Gastroesophageal sphincter (tissue), 4 donors: ENCODE results near the gene TAF11L14. TPM values are rescaled to one million over a fixed set of nuclear protein-coding genes. Genes with fewer than 3 reads are reported as not detected.
"Not testable (repeated sequence)": the region's sequence is repeated elsewhere in the genome, so short reads cannot be mapped to it uniquely, and the experiment has no call there.

Experiments used
- ATAC-seq: fragments of 150-250 bp; one replicate; pipeline ENCODE4 v1.9.1; 2016; ENCODE audit warnings: mild to moderate bottlenecking, moderate library complexity
- H3K27ac ChIP-seq, 4 donors: fragments of 200-600 bp; sonication (generic) in 3 of 4; 1 replicate in 3 of 4; 2 replicates in 1 of 4; pipeline ENCODE4 v1.5.1; 2016 to 2019
- H3K27me3 ChIP-seq: fragments of 200-600 bp; sonication (generic); one replicate; pipeline ENCODE4 v1.5.1; 2019
- H3K36me3 ChIP-seq, 2 donors: fragments of 200-600 bp; sonication (generic); one replicate each; pipeline ENCODE4 v1.5.1; 2019; ENCODE audit warnings: control low read depth in 1 of 2
- H3K4me1 ChIP-seq, 3 donors: fragments of 200-600 bp; sonication (generic); 1 replicate in 2 of 3; 2 replicates in 1 of 3; pipeline ENCODE4 v1.5.1; 2016 to 2019; ENCODE audit warnings: control low read depth in 2 of 3
- H3K4me3 ChIP-seq, 2 donors: fragments of 200-600 bp; sonication (generic); one replicate each; pipeline ENCODE4 v1.5.1; 2019; ENCODE audit warnings: mild to moderate bottlenecking in 1 of 2, moderate library complexity in 1 of 2
- H3K9me3 ChIP-seq, 3 donors: fragments of 200-600 bp; sonication (generic); one replicate each; pipeline ENCODE4 v1.5.1; 2017 to 2019; ENCODE audit warnings: control low read depth in 2 of 3
- EP300 ChIP-seq: sonication (generic); formaldehyde crosslinking; IDR thresholded peaks from one replicate; pipeline ENCODE4 v1.6.1; 2017; ENCODE audit warnings: antibody characterized with exemption, mild to moderate bottlenecking
- POLR2A ChIP-seq, 2 donors: fragments of 450-650 bp; IDR thresholded peaks; one replicate each; pipeline ENCODE4 v1.6.1; 2017; ENCODE audit warnings: antibody characterized with exemption in 2 of 2, mild to moderate bottlenecking in 2 of 2, moderate library complexity in 1 of 2
- POLR2AphosphoS5 ChIP-seq: sonication (generic); formaldehyde crosslinking; IDR thresholded peaks from one replicate; pipeline ENCODE4 v1.6.1; 2017; ENCODE audit warnings: antibody characterized with exemption
- WGBS, 2 donors: methylation state at CpG; one replicate each; pipeline ENCODE4 v1.1.5; 2018; ENCODE audit warnings: low coverage in 1 of 2; 5-methylcytosine and 5-hydroxymethylcytosine counted together
- total RNA-seq, 4 donors: library from RNA; depleted of rRNA; stranded (reverse); fragments of >200 nt; gene quantifications; one replicate each; pipeline ENCODE4 v1.1.0, GENCODE V29; 2016
- TF ChIP-seq, protein P1 (sequence below), 4 experiments: fragments of 200-600 bp in 2 of 4; fragments of 450-650 bp in 2 of 4; sonication (generic) in 1 of 4; IDR thresholded peaks; one replicate each; pipeline ENCODE4 v1.5.1; 2017 to 2019; ENCODE audit warnings: antibody characterized with exemption in 4 of 4, mild to moderate bottlenecking in 2 of 4, moderate library complexity in 2 of 4

Gene TAF11L14
- total RNA-seq = not detected

DNA sequence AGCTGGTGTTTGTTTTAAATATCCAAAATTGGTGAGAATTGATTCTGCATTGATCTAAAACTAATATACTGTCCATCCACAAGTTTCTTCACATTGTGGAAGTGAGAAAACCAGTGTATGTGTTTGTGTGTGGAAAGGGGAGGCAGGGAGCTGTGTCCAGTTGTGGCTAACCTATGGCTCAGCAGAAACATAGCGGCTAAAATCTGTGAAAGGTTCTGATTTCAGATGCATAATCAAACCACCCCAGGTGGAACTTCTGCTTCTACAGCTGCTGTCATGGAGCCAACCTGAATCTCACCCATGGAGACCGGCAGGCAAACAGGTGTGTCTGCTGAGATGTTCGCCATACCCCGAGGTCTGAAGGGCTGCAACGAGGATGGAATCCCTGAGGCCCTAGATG lies at the start of gene TAF11L14:
TSS of gene TAF11L14 (plus strand) at position 301 of the 400 bp plus-strand sequence.
- H3K9me3 ChIP-seq = no peaks in the 10 kb centered on the region
- 83 to 88% methylated on average over 1 to 3 of the region's 5 CpGs for WGBS, 2 donors
- no peak within 1 kb of the TSS for H3K4me3 ChIP-seq
- TF ChIP-seq, protein P1, sequence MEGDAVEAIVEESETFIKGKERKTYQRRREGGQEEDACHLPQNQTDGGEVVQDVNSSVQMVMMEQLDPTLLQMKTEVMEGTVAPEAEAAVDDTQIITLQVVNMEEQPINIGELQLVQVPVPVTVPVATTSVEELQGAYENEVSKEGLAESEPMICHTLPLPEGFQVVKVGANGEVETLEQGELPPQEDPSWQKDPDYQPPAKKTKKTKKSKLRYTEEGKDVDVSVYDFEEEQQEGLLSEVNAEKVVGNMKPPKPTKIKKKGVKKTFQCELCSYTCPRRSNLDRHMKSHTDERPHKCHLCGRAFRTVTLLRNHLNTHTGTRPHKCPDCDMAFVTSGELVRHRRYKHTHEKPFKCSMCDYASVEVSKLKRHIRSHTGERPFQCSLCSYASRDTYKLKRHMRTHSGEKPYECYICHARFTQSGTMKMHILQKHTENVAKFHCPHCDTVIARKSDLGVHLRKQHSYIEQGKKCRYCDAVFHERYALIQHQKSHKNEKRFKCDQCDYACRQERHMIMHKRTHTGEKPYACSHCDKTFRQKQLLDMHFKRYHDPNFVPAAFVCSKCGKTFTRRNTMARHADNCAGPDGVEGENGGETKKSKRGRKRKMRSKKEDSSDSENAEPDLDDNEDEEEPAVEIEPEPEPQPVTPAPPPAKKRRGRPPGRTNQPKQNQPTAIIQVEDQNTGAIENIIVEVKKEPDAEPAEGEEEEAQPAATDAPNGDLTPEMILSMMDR (IDR thresholded peaks at IDR 0.05) = no peak
- TF ChIP-seq POLR2AphosphoS5 = no peak
- no peak for TF ChIP-seq EP300
- H3K27ac ChIP-seq = no peak within 1 kb of the TSS
- H3K4me1 ChIP-seq = no peaks in the 10 kb centered on the region
- no peaks in the 10 kb centered on the region for H3K36me3 ChIP-seq
- no peaks in the 10 kb centered on the region for H3K27me3 ChIP-seq
- no peak for ATAC-seq

DNA sequence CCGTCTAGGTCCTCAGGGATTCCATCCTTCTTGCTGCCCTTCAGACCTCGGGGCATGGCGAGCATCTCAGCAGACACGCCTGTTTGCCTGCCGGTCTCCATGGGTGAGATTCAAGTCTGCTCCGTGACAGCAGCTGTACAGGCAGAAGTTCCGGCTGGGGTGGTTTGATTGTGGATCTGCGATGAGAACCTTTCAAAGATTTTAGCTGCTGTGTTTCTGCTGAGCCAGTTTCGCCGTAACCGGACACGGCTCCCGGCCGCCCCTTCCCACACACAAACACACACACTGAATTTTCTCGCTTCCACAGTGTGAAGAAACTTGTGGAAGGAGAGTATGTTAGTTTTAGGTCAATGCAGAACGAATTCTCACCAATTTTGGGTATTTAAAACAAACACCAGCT lies 48.6 kb upstream of the TAF11L14 start, which contains the start of gene TAF11L7:
TSS of gene TAF11L7 (minus strand) at position 101 of the 400 bp plus-strand sequence.
- not testable (repeated sequence) for H3K36me3 ChIP-seq, ATAC-seq, H3K4me1 ChIP-seq, H3K9me3 ChIP-seq, H3K27me3 ChIP-seq, H3K27ac ChIP-seq, H3K4me3 ChIP-seq
- no CpG with 5 or more reads among the region's 16 CpGs for WGBS, 2 donors

DNA sequence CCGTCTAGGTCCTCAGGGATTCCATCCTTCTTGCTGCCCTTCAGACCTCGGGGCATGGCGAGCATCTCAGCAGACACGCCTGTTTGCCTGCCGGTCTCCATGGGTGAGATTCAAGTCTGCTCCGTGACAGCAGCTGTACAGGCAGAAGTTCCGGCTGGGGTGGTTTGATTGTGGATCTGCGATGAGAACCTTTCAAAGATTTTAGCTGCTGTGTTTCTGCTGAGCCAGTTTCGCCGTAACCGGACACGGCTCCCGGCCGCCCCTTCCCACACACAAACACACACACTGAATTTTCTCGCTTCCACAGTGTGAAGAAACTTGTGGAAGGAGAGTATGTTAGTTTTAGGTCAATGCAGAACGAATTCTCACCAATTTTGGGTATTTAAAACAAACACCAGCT lies 43.4 kb upstream of the TAF11L14 start, which contains the start of gene TAF11L8:
TSS of gene TAF11L8 (minus strand) at position 101 of the 400 bp plus-strand sequence.
- H3K27me3 ChIP-seq, ATAC-seq, H3K4me1 ChIP-seq, H3K27ac ChIP-seq, H3K4me3 ChIP-seq, H3K9me3 ChIP-seq, H3K36me3 ChIP-seq: not testable (repeated sequence)
- WGBS, 2 donors = no CpG with 5 or more reads among the region's 16 CpGs

DNA sequence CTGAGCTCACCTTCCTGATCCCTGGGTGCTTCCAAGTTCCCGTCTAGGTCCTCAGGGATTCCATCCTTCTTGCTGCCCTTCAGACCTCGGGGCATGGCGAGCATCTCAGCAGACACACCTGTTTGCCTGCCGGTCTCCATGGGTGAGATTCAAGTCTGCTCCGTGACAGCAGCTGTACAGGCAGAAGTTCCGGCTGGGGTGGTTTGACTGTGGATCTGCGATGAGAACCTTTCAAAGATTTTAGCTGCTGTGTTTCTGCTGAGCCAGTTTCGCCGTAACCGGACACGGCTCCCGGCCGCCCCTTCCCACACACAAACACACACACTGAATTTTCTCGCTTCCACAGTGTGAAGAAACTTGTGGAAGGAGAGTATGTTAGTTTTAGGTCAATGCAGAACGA lies 40.0 kb upstream of the TAF11L14 start, which contains the start of gene TAF11L9:
TSS of gene TAF11L9 (minus strand) at position 140 of the 400 bp plus-strand sequence.
- not testable (repeated sequence) for H3K4me3 ChIP-seq, H3K27me3 ChIP-seq, H3K36me3 ChIP-seq, ATAC-seq, H3K27ac ChIP-seq, H3K4me1 ChIP-seq, H3K9me3 ChIP-seq
- WGBS, 2 donors = 98 to 100% methylated on average over 2 to 9 of the region's 15 CpGs

DNA sequence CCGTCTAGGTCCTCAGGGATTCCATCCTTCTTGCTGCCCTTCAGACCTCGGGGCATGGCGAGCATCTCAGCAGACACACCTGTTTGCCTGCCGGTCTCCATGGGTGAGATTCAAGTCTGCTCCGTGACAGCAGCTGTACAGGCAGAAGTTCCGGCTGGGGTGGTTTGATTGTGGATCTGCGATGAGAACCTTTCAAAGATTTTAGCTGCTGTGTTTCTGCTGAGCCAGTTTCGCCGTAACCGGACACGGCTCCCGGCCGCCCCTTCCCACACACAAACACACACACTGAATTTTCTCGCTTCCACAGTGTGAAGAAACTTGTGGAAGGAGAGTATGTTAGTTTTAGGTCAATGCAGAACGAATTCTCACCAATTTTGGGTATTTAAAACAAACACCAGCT lies 36.5 kb upstream of the TAF11L14 start, which contains the start of gene TAF11L10:
TSS of gene TAF11L10 (minus strand) at position 101 of the 400 bp plus-strand sequence.
- not testable (repeated sequence) for ATAC-seq, H3K27ac ChIP-seq, H3K9me3 ChIP-seq, H3K4me3 ChIP-seq, H3K36me3 ChIP-seq, H3K4me1 ChIP-seq, H3K27me3 ChIP-seq
- no CpG with 5 or more reads among the region's 15 CpGs for WGBS, 2 donors

DNA sequence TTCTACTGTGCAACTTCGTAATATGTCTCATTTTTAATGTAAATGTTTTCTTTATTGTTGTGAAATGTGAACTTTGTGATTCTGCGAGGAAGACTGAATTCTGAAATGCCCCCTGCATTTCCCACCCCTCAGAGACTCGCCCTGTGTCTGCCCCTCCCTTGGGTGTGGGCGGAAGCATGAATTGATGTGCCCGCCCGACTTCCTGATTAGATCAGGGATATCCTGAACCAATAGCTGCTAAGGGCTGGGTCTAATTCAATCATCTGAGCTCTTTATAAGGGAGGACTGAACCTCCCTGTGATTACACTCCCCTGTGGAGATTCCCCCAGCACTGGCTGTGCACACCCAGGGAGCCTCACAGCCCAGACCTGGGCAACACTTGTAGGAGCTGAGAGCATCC lies 30.4 kb upstream of the TAF11L14 start, which contains the start of gene TAF11L11:
TSS of gene TAF11L11 (plus strand) at position 304 of the 400 bp plus-strand sequence.
- ATAC-seq = not testable (repeated sequence)

DNA sequence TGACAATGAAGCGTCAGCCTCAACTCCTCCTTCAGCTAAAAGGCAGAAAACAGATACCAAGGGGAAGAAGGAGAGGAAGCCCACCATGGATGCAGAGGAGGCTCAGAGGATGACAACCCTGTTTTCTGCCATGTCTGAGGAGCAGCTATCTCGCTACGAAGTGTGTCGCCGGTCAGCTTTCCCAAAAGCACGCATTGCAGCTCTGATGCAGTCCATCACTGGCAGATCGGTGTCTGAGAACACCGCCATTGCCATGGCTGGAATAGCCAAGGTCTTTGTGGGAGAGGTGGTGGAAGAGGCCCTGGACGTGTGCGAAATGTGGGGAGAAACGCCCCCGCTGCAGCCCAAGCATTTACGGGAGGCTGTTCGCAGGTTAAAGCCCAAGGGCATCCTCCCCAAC lies 29.3 kb upstream of the TAF11L14 start:
- Histone ChIP-seq H3K9me3 (no peaks in the 10 kb centered on the region), H3K4me1 (no peaks in the 10 kb centered on the region), H3K27ac (no peak overlapping the region), H3K27me3 (no peaks in the 10 kb centered on the region), H3K36me3 (no peaks in the 10 kb centered on the region), H3K4me3 (no peak overlapping the region)
- ATAC-seq = no peak
- 93 to 100% methylated on average over 3 to 11 of the region's 14 CpGs for WGBS, 2 donors
- no peak for TF ChIP-seq POLR2A (IDR thresholded peaks at IDR 0.05)
- no peak for TF ChIP-seq POLR2AphosphoS5
- TF ChIP-seq EP300 = no peak
- TF ChIP-seq, protein P1 (IDR thresholded peaks at IDR 0.05) = no peak

More for the DNA sequence above, 30.4 kb upstream of the TAF11L14 start, which contains the start of gene TAF11L11:
- H3K36me3 ChIP-seq, H3K27ac ChIP-seq, H3K27me3 ChIP-seq, H3K9me3 ChIP-seq, H3K4me3 ChIP-seq, H3K4me1 ChIP-seq: not testable (repeated sequence)
- WGBS, 2 donors = 44 to 76% methylated on average over 1 to 6 of the region's 6 CpGs

DNA sequence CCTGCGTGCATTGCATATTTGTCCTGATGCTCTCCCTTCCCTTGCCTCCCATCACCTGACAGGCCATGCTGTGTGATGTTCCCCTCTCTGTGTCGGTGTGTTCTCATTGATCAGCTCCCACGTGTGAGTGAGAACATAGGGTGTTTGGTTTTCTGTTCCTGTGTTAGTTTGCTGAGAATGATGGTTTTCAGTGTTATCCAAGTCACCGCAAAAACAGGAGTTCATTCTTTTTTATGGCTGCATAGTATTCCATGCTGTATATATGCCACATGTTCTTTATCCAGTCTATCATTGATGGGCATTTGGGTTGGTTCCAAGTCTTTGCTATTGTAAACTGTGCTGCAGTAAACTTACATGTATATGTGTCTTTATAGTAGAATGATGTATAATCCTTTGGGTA lies 26.8 kb upstream of the TAF11L14 start:
- H3K36me3 ChIP-seq, H3K27me3 ChIP-seq, H3K9me3 ChIP-seq, H3K4me1 ChIP-seq, ATAC-seq, H3K4me3 ChIP-seq, H3K27ac ChIP-seq: not testable (repeated sequence)
- WGBS, 2 donors = 80 to 94% methylated on average over 1 to 4 of the region's 4 CpGs

DNA sequence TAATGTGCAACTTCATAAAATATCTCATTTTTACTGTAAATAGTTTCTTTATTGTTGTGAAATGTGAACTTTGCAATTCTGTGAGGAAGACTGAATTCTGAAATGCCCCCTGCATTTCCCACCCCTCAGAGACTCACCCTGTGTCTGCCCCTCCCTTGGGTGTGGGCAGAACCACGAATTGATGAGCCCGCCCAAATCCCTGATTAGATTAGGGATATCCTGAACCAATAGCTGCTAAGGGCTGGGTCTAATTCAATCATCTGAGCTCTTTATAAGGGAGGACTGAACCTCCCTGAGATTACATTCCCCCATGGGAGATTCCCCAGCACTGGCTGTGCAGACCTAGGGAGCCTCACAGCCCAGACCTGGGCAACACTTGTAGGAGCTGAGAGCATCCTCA lies 24.2 kb upstream of the TAF11L14 start, which contains the start of gene TAF11L12:
TSS of gene TAF11L12 (plus strand) at position 301 of the 400 bp plus-strand sequence.
- H3K4me3 ChIP-seq, H3K9me3 ChIP-seq, H3K27ac ChIP-seq, H3K4me1 ChIP-seq, H3K27me3 ChIP-seq, ATAC-seq, H3K36me3 ChIP-seq: not testable (repeated sequence)
- no CpG with 5 or more reads among the region's 2 CpGs for WGBS, 2 donors
